Hematopoietic multipotent progenitor cell treated with erythropoietin and hydrocortisone succinate and interleukin-3 and kit ligand, for 17 days (in vitro differentiated cells): ENCODE measurements around the gene GATAD2A.

Experiments used
- DNase-seq: peaks from one replicate; pipeline ENCODE4 v3.0.0-alpha.2; 2015; ENCODE audit warnings: low spot score

GATAD2A gene

DNA sequence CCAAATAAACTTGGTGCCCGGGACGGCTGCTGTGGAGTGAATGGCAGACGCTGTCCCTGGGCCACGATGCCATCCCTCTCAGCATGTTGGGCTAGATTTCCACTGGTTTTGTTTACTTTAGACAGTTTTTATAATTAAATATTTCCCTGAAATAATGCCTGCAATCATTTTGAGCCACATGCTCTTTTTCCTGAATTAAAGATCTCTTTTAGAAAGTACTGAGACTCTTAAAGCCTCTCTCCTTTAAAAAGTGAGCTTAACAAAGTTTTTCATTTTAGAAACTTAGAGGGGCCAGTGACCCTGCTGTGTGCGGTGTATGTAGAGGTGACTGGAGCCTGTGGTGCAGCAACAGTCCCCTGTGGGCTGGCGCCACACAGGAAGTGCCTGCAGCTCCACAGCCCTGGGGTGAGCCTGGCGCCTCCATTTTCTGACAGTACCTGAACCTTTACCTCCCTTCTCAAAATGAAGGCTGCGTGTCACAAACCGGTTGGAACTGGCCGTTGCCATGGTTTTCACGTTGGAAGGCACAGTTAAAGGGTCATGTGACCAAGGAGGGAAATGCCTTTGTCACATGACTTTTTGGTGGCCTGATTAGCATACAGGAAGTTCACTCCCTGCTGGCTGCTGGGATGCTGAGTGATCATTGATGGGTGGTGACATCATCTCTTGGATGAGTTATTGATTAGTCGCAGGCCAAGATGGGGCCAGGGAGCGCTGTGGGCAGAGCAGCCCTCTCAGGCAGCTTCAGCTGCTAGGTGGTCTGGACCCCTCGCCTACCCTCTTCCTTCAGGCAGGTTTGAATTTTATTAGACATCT lies 83.6 kb downstream of the GATAD2A start:
- DNase-seq, result peak; percentile 98

- no peak for DNase-seq
These were observed 84.3 kb downstream of the GATAD2A start for GRCh38 chr19:19489804-19490204.

DNA sequence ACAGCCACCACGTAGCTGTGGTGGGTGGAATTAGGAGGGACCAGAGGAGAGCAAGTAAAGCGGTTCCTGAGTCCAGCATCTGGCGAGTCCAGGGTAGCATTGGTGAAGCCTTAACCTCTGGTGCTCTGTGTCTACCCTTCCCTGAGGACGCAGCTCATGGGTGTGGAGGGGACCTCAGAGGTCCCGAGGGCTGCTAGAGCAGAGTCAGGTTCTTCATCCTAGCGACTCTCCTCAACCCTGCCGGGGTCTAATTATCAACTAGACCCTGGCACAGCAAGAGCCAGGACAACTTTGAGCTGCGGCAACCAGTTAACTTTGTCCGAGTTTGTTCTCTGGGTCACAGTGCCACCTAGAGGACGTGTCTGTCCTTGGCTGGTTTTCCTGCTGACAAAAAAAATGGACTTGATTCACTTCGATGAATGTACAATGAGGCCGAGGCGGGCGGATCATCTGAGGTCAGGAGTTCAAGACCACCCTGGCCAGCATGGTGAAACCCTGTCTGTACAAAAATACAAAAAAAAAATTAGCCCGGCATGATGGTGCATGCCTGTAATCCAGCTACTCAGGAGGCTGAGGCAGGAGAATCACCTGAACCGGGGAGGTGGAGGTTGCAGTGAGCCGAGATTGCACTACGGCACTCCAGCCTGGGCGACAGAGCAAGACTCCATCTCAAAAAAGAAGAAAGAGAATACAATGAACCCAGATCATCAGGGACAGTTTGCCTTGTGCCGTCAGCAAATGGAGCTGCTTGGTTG lies 84.9 kb downstream of the GATAD2A start:
- DNase-seq, result peak; percentile 92

- DNase-seq, result no peak
These were observed 86.0 kb downstream of the GATAD2A start for GRCh38 chr19:19491321-19492025.

DNA sequence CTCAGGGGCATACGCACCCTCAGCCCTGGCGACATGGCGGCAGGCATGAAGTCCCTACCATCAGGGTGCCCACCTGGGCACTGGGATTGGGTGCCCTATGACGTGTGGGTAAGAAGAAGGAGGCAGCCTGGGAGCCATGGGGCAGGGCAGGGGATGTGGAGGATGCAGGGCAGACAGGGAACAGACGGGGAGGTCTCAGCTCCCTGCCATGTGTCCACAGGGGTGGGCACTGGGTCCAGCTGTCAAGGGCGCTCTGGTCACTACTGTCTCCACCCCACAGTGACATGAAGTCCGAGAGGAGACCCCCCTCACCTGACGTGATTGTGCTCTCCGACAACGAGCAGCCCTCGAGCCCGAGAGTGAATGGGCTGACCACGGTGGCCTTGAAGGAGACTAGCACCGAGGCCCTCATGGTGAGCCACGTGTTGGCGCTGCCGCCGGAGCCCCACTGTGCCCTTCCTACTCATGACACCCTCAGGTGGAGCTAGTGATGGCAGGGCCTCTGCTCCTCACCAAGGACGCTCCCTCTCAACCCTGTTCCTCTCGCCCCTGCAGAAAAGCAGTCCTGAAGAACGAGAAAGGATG lies 86.6 kb downstream of the GATAD2A start:
- no peak for DNase-seq

DNA sequence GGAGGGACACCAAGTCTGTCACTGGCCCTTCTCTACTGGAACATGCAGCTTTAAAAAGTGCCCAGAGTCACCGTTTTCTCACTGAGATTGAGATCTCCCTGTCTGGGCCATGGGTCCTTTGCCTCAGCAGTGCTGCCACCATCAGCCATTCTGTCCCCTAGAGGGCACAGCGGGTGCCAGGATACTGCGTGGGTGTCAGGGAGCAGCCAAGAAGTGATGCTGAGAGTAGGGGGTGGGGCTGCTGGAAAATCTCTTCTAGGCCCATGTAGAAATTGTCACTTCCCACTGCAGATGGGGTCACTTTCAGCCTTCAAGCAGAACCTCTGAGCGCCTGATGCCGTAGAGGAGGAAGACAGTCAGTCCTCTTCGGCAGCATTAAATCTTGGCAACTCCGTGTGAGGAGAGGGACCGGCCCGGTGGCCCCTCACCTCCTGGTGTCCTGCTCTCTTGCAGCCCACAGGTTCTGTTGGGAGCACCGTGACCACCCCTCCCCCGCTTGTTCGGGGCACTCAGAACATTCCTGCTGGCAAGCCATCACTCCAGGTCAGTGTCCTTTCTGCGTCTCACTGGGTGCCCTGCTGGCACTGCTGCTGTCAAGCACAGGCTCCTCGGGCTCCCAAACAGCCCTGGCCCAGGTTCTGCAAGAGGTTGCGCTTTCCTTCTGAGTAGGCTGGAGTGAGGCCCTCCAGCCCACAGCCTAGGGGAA lies 88.5 kb downstream of the GATAD2A start:
- no peak for DNase-seq

DNA sequence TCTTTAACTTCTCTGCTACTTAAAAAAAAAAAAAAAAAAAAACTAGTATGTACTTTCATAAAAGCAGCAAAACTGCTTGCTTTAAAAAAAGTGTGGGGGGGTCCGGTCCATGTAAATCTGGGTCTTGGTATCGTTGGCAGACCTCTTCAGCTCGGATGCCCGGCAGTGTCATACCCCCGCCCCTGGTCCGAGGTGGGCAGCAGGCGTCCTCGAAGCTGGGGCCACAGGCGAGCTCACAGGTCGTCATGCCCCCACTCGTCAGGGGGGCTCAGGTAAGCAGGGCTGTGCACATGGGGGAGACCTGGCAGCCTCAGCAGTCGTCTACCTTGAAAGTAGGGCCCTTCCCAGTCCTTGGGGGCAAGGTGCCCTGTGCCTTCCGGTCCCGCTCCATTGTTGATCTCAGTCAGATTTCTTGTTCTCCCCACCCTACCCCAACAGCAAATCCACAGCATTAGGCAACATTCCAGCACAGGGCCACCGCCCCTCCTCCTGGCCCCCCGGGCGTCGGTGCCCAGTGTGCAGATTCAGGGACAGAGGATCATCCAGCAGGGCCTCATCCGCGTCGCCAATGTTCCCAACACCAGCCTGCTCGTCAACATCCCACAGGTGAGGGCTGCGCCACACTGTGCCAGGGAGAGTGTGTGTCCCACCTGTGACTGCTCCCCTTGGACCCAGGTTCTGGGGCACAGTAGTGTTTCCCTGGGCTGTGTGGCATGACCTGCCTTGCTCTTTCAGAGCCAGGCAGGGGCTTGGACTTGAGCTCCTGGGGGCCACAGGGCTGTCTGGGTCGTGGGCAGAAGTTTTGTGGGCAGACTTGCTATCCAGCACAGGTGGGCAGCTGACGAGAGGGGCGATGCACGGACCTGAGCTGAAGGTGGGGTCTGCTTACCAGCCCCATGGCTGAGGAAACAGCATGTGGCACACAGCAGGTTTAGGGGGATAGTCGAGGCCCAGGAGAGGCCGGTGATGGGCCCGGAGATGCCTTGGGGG lies 90.4 kb downstream of the GATAD2A start:
- DNase-seq, result no peak

GRCh38 chr19:19498255-19498991 lies 92.9 kb downstream of the GATAD2A start:
- DNase-seq, result no peak

DNA sequence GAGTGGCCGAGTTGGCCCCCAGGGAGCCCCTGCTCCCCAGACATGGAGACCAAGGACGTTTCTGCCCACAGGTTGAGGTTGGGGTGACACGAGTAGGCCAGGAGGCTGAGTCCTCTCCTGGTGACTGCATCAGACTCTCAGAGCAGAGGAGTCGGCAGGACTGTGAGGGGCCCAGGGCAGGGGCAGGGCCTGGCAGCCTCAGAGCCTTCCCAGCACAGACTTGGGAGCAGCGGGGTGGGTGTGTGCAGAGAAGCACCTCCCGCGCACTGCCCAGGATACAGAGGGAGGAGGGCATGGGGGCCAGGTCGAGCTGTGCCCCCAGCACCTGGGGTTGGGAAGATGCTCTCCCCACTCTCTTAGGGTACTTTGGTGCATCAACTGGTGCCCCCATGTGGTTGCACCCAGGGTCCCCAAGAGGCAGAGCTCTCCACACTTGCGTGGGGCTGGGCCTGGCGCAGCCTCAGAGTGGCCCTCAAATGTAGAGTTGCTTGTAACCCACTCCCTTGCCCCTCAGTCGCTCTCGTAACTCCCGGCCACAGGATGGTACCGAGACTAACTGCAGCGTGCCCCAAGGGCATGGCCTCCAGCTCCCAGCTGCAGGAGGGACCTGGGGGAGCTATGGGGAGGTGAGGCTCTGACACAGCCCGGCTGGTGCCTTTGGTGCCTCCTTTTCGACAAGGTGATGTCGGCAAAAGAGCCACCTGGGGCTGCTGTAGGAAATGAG lies 94.0 kb downstream of the GATAD2A start:
- no peak for DNase-seq

DNA sequence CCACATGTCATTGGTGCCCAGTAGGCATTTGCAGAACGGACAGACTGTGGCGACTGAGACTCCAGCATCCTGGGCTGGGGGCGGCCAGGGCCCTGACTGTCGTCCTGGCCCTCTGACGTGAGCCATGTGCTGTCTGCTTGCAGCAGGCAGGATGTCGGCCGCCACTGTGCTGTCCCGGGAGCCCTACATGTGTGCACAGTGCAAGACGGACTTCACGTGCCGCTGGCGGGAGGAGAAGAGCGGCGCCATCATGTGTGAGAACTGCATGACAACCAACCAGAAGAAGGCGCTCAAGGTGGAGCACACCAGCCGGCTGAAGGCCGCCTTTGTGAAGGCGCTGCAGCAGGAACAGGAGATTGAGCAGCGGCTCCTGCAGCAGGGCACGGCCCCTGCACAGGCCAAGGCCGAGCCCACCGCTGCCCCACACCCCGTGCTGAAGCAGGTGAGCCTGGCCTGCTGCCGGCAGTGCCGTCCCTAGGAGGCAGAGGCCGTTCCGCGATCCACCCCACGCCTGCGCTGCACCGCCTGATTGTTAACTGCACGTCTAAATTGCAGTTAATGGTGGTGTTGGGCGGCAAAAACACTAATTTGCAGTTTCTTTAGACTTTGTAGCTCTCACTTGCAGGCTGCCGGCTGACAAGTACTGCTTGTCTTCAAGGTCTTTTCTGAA lies 95.6 kb downstream of the GATAD2A start:
- DNase-seq, result no peak

DNA sequence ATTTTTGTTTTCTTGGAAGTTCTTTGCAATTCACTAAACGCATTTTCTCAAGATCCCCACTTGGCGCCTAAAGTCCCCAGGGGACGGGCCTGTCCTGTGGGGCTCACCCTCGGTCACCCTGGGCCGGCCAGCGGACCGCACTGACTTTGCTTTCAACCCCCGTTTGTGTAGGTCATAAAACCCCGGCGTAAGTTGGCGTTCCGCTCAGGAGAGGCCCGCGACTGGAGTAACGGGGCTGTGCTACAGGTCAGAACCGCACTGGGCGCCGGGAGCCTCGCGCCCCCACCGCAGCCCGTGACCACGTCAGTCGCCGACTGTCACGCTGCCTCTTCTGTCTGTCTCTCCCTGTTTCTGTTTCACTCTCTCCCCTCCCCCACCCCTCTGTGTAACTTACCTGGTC lies 96.3 kb downstream of the GATAD2A start:
- DNase-seq, result no peak

GRCh38 chr19:19502281-19502680 lies 96.8 kb downstream of the GATAD2A start:
- DNase-seq, result no peak

DNA sequence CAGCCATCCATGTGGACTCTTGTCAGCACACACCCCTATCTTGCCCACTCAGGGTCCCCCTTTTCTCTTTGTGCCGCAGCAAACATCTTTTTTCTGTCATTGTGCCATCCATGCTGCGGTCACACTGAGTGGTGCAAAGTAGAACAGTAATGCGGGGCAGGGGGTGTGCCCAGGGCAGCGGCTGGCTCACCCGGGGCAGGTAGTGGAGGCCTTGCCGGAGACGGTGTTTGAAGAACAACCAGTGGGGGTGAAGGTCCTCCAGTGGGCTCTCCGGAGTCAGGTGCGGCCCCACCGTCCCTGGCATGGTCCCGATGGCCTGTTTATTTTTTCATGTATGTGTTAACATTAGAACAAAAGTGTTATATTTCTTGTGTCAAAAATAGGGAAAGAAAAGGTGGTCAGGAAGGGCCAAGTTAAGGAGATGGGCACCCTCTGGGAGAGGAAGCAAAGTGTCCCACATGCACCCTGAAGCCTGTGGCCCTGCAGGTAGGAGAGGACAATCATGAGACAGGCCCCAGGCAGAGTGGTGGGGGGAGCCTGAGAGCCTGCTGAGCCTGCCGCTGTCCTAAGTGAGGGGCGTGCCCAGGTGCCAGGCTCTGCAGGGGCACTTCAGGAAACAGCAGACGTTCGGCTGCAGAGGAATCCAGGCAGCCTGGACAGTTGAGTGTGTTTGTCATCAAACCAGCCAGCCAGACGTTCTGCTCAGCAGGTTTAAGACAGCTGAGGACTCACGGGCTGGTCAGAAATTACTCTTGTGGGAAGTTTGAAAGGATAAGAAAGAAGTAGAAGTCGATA lies 97.5 kb downstream of the GATAD2A start:
- DNase-seq, result no peak

- no peak for DNase-seq
These were observed 99.5 kb downstream of the GATAD2A start for GRCh38 chr19:19504754-19505668.

DNA sequence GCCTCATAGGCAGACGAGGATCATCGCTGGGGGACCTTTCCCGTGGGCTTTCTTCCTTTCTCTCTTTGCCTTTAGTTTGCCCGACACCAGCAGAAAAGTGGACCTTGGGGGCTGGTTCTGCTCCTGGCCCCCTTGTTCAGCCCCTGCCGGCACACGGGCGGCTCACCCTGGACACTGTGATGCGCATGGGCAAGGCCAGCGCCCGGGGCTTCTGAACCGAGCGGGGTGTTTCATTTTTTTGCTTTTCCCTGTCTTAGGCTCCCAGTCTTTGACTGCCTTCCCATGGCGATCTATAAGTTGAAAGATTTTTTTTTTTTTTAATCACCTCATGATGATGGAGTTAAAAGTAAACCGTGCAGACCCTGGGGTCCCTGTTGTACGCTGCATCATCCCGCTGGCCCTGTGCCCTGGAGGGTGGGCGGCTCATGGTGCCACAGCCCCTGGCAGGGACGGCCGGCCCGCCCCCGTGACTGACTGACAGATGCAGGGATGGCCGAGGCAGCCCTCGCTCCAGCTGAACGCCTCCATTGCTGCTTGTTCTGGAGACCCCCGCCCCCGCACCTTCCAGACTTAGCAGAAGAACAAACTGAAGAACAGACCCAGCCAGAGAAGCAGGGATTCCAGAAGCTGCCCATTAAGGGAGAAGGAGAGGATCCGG lies 100.3 kb downstream of the GATAD2A start:
- no peak for DNase-seq

- no peak for DNase-seq
These were observed 101.1 kb downstream of the GATAD2A start for GRCh38 chr19:19506592-19506991.
